ENCODE data around the gene MAGT1. TPM values are rescaled to one million over a fixed set of nuclear protein-coding genes. Genes with fewer than 3 reads are reported as not detected.
A peak's percentile ranks its signal among the peaks of the same experiment; 100 is the strongest.

Gene MAGT1
- polyA plus RNA-seq, 1 of the 3 experiments (the other 2 are of a cell fraction), result 24.1 TPM

GRCh38 chrX:77917294-77917933 is 22.2 kb upstream of the MAGT1 start (continued):
- TF ChIP-seq REST (IDR thresholded peaks at IDR 0.05; ENCODE audit: low read depth, low read length), result no peak
- TF ChIP-seq EP300 (IDR thresholded peaks at IDR 0.05; ENCODE audit: borderline replicate concordance in 1 of 2, low read depth in 1 of 2, low read length in 1 of 2), result no peak

GRCh38 chrX:77910108-77910840 is 15.0 kb upstream of the MAGT1 start, which contains the start of gene ATP7A:
Gene ATP7A, plus strand, starts transcription at chrX:77910693. Its CDS starts 60,949 bp downstream, at chrX:77971642.
- H3K9ac ChIP-seq, result peak within 1 kb of the TSS; percentile 68
- peaks cover 0 to 3% of the 10 kb centered on the region in 2 experiments for H3K36me3 ChIP-seq (replicated peaks in 1 of 2; ENCODE audit: control insufficient read depth in 1 of 2, insufficient read depth in 2 of 2, low read length in 1 of 2)
- peak; percentile 92 for DNase-seq
- peak within 1 kb of the TSS; percentile 69 to 80 for H3K27ac ChIP-seq (ENCODE audit: low read depth in 2 of 2, low read length in 1 of 2)
- peak within 1 kb of the TSS; percentile 77 to 80 for H3K4me3 ChIP-seq (ENCODE audit: low read depth in 2 of 2, low read length in 1 of 2)
- H3K4me1 ChIP-seq (ENCODE audit: control insufficient read depth in 1 of 2, insufficient read depth in 2 of 2, low read depth in 1 of 2, low read length in 1 of 2), result peaks cover 0 to 3% of the 10 kb centered on the region in 2 experiments; a peak in 2 of 4 replicates
- no peaks in the 10 kb centered on the region for H4K20me1 ChIP-seq (ENCODE audit: insufficient read depth)
- WGBS (ENCODE audit: low lambda C conversion rate), result 9% methylated on average over 26 of the region's 36 CpGs
- H3K9me2 ChIP-seq, result no peaks in the 10 kb centered on the region
- H3K9me3 ChIP-seq, result no peaks in the 10 kb centered on the region
- ChIA-PET CTCF (interaction anchor here (0.6 to 2.8 kb wide), 11 partner anchors 10 to 195 kb away, joined by 3 to 18 read pairs (median 5); partner anchors contain the start of gene COX7B), POLR2A (interaction anchor here (1.4 kb wide), 1 partner anchor 11 kb away, joined by 8 read pairs; the partner anchor contains the start of gene COX7B)
- no peaks in the 10 kb centered on the region for H3K79me2 ChIP-seq (ENCODE audit: insufficient read depth)
- peaks cover 16% of the 10 kb centered on the region for H3F3A ChIP-seq (replicated peaks; ENCODE audit: insufficient read depth)
- peak within 1 kb of the TSS; percentile 92 for H2AFZ ChIP-seq (ENCODE audit: low read depth)
- peak within 1 kb of the TSS; percentile 89 for H3K4me2 ChIP-seq
- H3K27me3 ChIP-seq (ENCODE audit: insufficient read depth), result no peaks in the 10 kb centered on the region
- TF ChIP-seq SMC3 (IDR thresholded peaks at IDR 0.05; ENCODE audit: low read depth, low read length) (peak; percentile 56), RFX5 (IDR thresholded peaks at IDR 0.05; ENCODE audit: low read length) (no peak), NFIC (IDR thresholded peaks at IDR 0.05; ENCODE audit: borderline replicate concordance) (0 out of 2 replicates have a peak, but pooled peaks have one; percentile 13), EZH2phosphoT487 (IDR thresholded peaks at IDR 0.05; ENCODE audit: borderline replicate concordance, low read depth) (no peak), FOSL2 (IDR thresholded peaks at IDR 0.05; ENCODE audit: borderline replicate concordance, low read depth) (no peak; the same call in 1 of the 2 replicates), ELF1 (IDR thresholded peaks at IDR 0.05) (peak; percentile 94), SIN3A (IDR thresholded peaks at IDR 0.05; ENCODE audit: borderline replicate concordance, low read depth, low read length) (peak; percentile 72; the same call in 1 of the 2 replicates), TCF12 (IDR thresholded peaks at IDR 0.05) (0 out of 2 replicates have a peak, but pooled peaks have one; percentile 29), GABPA (IDR thresholded peaks at IDR 0.05; ENCODE audit: low read depth) (peak; percentile 79), RCOR1 (IDR thresholded peaks at IDR 0.05; ENCODE audit: low read length) (no peak), CHD2 (IDR thresholded peaks at IDR 0.05; ENCODE audit: low read length, partially characterized antibody) (peak; percentile 76), USF2 (IDR thresholded peaks at IDR 0.05; ENCODE audit: borderline replicate concordance, low read depth, low read length) (peak; percentile 57), CTCF (IDR thresholded peaks at IDR 0.05) (peak; percentile 67), MXI1 (IDR thresholded peaks at IDR 0.05; ENCODE audit: low read depth, low read length) (peak; percentile 39; the same call in 1 of the 2 replicates), ZBTB33 (IDR thresholded peaks at IDR 0.05; ENCODE audit: borderline replicate concordance, low read depth) (0 out of 2 replicates have a peak, but pooled peaks have one; percentile 14), FOXM1 (IDR thresholded peaks at IDR 0.05; ENCODE audit: low read depth) (no peak), RAD21 (IDR thresholded peaks at IDR 0.05; ENCODE audit: low read length) (peak; percentile 72), TAF1 (IDR thresholded peaks at IDR 0.05; ENCODE audit: borderline replicate concordance, low read depth, low read length) (peak; percentile 29; the same call in 1 of the 2 replicates), GATA2 (CRISPR knock-in tag; IDR thresholded peaks at IDR 0.05) (no peak)
